AG04450 (cell line): ENCODE measurements around the gene JUP. TPM values are rescaled to one million over a fixed set of nuclear protein-coding genes. Genes with fewer than 3 reads are reported as not detected.

Experiments
- CTCF ChIA-PET: fragments of 300-600, 350-600 bp; formaldehyde crosslinking; extraction: SDS; loops from one replicate; lab custom pipeline; 2022; ENCODE audit warnings: antibody characterized with exemption, inconsistent platforms; lab: Charles Lee
- POLR2A ChIA-PET: fragments of 350-600 bp; formaldehyde crosslinking; extraction: SDS; loops from one replicate; lab custom pipeline; 2021; ENCODE audit warnings: antibody characterized with exemption, inconsistent platforms; lab: Yijun Ruan, JAX
- DNase-seq: peaks from one replicate; pipeline ENCODE4 v3.0.0-alpha.2; 2011; ENCODE audit warnings: low read depth, low spot score
- H3K27ac ChIP-seq: one replicate; pipeline ENCODE4 v1.5.1; 2012; ENCODE audit warnings: low read depth, low read length, control low read depth
- H3K27me3 ChIP-seq: one replicate; pipeline ENCODE4 v1.6.0; 2012; ENCODE audit warnings: low read length; ENCODE audit not compliant: control insufficient read depth, insufficient read depth
- H3K4me3 ChIP-seq: 2 replicates; pipeline ENCODE4 v1.5.1; 2011; ENCODE audit warnings: mild to moderate bottlenecking, low read depth, low read length, control low read depth
- H3K9me3 ChIP-seq: 2 replicates; pipeline ENCODE4 v1.5.1; 2012; ENCODE audit warnings: low read length; ENCODE audit not compliant: control insufficient read depth, insufficient read depth
- polyA plus RNA-seq: library from polyadenylated mRNA; depleted of rRNA; stranded (reverse); fragments of >200 nt; gene quantifications from 2 replicates; pipeline ENCODE4 v1.2.3, GENCODE V29; 2011
- TF ChIP-seq, protein P1 (sequence below): IDR thresholded peaks from 2 replicates; pipeline ENCODE4 v1.5.1; 2011; ENCODE audit warnings: low read depth, low read length, control low read depth, inconsistent platforms

The JUP gene
- polyA plus RNA-seq, 1 experiment, result 13.5 TPM

DNA sequence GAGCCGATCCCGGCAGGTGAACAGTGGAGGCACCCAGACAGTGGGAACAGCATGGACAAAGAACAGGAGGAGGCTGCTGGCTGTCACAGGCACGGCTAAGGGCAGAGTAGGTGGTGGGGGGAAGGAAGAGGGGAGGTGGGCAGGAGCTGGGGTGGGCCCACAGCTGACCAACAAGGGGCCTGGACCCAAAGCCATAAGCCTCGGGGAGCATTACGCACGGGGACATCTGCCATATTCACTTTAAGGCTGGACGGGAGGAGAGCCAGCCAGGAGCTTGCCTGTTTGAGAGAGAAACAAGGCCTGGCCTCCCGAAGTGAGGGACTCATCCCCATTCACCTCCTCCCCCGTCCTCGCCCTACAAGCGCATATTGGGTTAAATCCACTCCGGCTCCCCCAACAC is 32.4 kb downstream of the JUP start:
- H3K9me3 ChIP-seq, result no peaks in the 10 kb centered on the region; the same call in 1 of the 2 replicates
- H3K27ac ChIP-seq, result no peak overlapping the region
- TF ChIP-seq, protein P1, sequence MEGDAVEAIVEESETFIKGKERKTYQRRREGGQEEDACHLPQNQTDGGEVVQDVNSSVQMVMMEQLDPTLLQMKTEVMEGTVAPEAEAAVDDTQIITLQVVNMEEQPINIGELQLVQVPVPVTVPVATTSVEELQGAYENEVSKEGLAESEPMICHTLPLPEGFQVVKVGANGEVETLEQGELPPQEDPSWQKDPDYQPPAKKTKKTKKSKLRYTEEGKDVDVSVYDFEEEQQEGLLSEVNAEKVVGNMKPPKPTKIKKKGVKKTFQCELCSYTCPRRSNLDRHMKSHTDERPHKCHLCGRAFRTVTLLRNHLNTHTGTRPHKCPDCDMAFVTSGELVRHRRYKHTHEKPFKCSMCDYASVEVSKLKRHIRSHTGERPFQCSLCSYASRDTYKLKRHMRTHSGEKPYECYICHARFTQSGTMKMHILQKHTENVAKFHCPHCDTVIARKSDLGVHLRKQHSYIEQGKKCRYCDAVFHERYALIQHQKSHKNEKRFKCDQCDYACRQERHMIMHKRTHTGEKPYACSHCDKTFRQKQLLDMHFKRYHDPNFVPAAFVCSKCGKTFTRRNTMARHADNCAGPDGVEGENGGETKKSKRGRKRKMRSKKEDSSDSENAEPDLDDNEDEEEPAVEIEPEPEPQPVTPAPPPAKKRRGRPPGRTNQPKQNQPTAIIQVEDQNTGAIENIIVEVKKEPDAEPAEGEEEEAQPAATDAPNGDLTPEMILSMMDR, result no peak
- ChIA-PET CTCF (interaction anchor here (1.2 to 1.4 kb wide), 2 partner anchors 33 to 58 kb away, joined by 3 read pairs; partner anchors contain the start of gene JUP), POLR2A (interaction anchor here (0.6 kb wide), 1 partner anchor 141 kb away, joined by 3 read pairs; no protein-coding TSS in a partner anchor)
- no peak for DNase-seq
- no peak overlapping the region for H3K4me3 ChIP-seq
- H3K27me3 ChIP-seq, result no peaks in the 10 kb centered on the region

DNA sequence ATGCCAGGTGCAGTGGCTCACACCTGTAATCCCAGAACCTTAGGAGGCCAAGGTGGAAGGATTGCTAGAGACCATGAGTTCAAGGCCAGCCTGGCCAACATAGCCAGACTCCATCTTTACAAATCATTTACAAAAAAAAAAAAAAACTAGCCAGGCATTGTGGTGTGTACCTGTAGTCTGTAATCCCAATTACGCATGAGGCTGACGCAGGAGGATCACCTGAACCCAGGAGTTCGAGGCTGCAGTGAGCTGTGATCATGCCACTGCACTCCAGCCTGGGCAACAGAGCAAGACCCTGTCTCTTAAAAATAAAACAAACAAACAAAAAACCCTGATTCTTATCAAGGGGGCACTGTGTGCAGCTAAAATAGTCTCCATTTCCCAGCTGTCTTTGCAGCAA is 35.2 kb downstream of the JUP start:
- TF ChIP-seq, protein P1, result no peak
- no peak overlapping the region for H3K4me3 ChIP-seq
- ChIA-PET POLR2A (no interaction called here), CTCF (interaction anchor here (1.2 kb wide), 1 partner anchor 14 kb away, joined by 3 read pairs; no protein-coding TSS in a partner anchor)
- no peak overlapping the region for H3K27ac ChIP-seq
- DNase-seq, result no peak
- no peaks in the 10 kb centered on the region for H3K9me3 ChIP-seq
- H3K27me3 ChIP-seq, result peaks cover 3% of the 10 kb centered on the region

DNA sequence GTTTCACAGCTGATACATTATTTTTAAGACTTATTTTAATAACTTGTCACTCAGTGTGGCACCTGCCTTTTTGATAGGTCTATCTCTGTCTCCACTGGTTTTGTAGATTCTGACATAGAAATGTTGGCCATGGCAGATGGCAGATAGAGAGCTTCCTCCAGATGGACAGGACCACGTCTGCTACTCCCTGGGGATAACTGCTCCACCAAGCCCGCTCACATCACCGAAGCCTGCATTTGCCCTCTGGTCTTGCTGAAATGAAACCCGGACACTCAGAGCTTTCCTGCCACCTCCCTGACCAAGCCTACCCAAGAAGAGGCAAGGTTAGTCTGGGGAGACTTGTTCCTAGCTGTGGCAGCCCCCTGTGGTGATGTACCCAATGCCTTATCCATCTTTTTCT is 35.6 kb downstream of the JUP start:
- Histone ChIP-seq H3K9me3 (no peaks in the 10 kb centered on the region), H3K4me3 (no peak overlapping the region), H3K27ac (no peak overlapping the region), H3K27me3 (peaks cover 5% of the 10 kb centered on the region)
- ChIA-PET CTCF (interaction anchor here (0.9 to 1.2 kb wide), 2 partner anchors 13 to 36 kb away, joined by 3 to 4 read pairs; partner anchors contain the start of gene JUP), POLR2A (interaction anchor here (0.6 kb wide), 1 partner anchor 73 kb away, joined by 6 read pairs; no protein-coding TSS in a partner anchor)
- TF ChIP-seq, protein P1, result no peak
- DNase-seq, result no peak

DNA sequence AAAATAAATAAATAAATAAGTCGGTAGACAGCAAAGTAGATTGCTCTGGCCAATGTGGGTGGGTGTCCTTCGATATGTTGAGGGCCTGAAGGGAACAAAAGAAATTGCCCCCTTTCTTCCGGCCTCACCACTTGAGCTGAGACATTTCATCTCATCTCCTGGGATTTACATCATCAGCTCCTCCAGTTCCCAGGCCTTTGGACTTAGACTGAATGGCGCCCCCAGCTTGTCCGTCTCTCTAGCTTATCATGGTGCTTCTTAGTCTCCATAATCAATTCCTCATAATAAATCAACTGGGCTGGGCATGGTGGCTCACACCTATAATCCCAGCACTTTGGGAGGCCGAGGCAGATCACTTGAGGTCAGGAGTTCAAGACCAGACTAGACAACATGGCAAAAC is 38.2 kb downstream of the JUP start:
- H3K9me3 ChIP-seq, result no peaks in the 10 kb centered on the region
- DNase-seq, result no peak
- H3K27me3 ChIP-seq, result peaks cover 7% of the 10 kb centered on the region
- TF ChIP-seq, protein P1, result no peak
- no peak overlapping the region for H3K4me3 ChIP-seq
- POLR2A ChIA-PET, result no interaction called here
- CTCF ChIA-PET, result interaction anchor here (0.9 to 1.0 kb wide), 2 partner anchors 53 to 54 kb away, joined by 3 read pairs; no protein-coding TSS in a partner anchor
- H3K27ac ChIP-seq, result no peak overlapping the region

DNA sequence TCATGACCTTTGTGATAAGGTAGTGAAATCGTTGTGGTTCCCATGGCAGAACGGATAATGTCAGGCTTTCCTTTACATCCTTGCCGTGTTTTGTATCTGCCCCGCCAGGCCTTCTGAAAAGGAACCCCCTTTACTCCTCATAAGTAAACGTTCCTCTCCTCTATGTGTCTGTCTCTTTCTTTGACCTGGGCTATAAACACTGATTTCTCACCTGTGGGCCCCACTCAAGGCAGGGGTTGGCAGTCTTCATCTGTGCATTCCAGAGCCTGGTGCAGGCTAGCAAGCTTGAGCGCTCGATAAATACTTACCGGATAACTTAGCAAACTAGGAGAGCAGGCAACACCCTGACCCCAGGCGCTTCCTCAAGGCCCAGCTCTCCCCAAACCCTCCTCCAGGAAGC is 44.8 kb downstream of the JUP start:
- CTCF ChIA-PET, result interaction anchor here (1.5 kb wide), 1 partner anchor 60 kb away, joined by 7 read pairs; no protein-coding TSS in a partner anchor
- H3K27me3 ChIP-seq, result peaks cover 15% of the 10 kb centered on the region
- H3K4me3 ChIP-seq, result no peak overlapping the region
- H3K9me3 ChIP-seq, result no peaks in the 10 kb centered on the region
- no peak for DNase-seq
- H3K27ac ChIP-seq, result no peak overlapping the region
- POLR2A ChIA-PET, result interaction anchor here (1.1 kb wide), 1 partner anchor 60 kb away, joined by 3 read pairs; no protein-coding TSS in a partner anchor
- TF ChIP-seq, protein P1, result no peak
